ENCODE data around the gene ZFP82. TPM values are rescaled to one million over a fixed set of nuclear protein-coding genes. Genes with fewer than 3 reads are reported as not detected.

ZFP82 gene
- total and polyA plus RNA-seq, 4 donors, result 2.0 to 8.3 (median 4.9) TPM

GRCh38 chr19:36420961-36421748, 2.7 kb upstream of the ZFP82 start:
- no peak overlapping the region for H3K27ac ChIP-seq (ENCODE audit: low read depth in 1 of 2, low read length in 2 of 2)

GRCh38 chr19:36417752-36418286, 625 bp downstream of the ZFP82 start:
- Histone ChIP-seq H3K9me3 (ENCODE audit: control insufficient read depth, low read length) (no peaks in the 10 kb centered on the region), H3K4me1 (ENCODE audit: control insufficient read depth in 1 of 2, insufficient read depth in 2 of 2, low read length in 2 of 2) (no peaks in the 10 kb centered on the region), H3K36me3 (ENCODE audit: control insufficient read depth in 1 of 2, insufficient read depth in 2 of 2, low read length in 1 of 2) (peaks cover 0 to 2% of the 10 kb centered on the region in 2 donors), H3K27ac (ENCODE audit: low read depth in 1 of 2, low read length in 2 of 2) (peak overlapping the region in 1 of 2 donors; percentile 22), H3K27me3 (ENCODE audit: control insufficient read depth in 1 of 2, insufficient read depth in 2 of 2, low read length in 1 of 2) (no peaks in the 10 kb centered on the region), H3K4me3 (ENCODE audit: low read length in 2 of 2) (peak overlapping the region; percentile 46 to 83)
- intact Hi-C loops (cut with DNase I), result no loop called here
- ATAC-seq (ENCODE audit: low FRiP score), result no peak
- DNase-seq, result peak in 1 of 2 donors; percentile 41
- 10 to 20% methylated on average over 24 to 25 of the region's 25 CpGs for WGBS, 2 donors

More at GRCh38 chr19:36420961-36421748, 2.7 kb upstream of the ZFP82 start:
- Histone ChIP-seq H3K4me1 (ENCODE audit: control insufficient read depth in 1 of 2, insufficient read depth in 2 of 2, low read length in 2 of 2) (no peaks in the 10 kb centered on the region), H3K4me3 (ENCODE audit: low read length in 2 of 2) (peak overlapping the region; percentile 19 to 31), H3K9me3 (ENCODE audit: control insufficient read depth, low read length) (peaks cover 1% of the 10 kb centered on the region), H3K36me3 (ENCODE audit: control insufficient read depth in 1 of 2, insufficient read depth in 2 of 2, low read length in 1 of 2) (no peaks in the 10 kb centered on the region), H3K27me3 (ENCODE audit: control insufficient read depth in 1 of 2, insufficient read depth in 2 of 2, low read length in 1 of 2) (no peaks in the 10 kb centered on the region)
- peak; percentile 51 to 75 for DNase-seq
- ATAC-seq (ENCODE audit: low FRiP score), result peak; percentile 57
- intact Hi-C loops (cut with DNase I), result loop anchor here in 1 of 2 donors (5.0 kb wide), 1 partner anchor 66 kb away; the partner anchor contains the start of gene ZNF566
- 2 to 3% methylated on average over 60 to 61 of the region's 61 CpGs for WGBS, 2 donors

DNA sequence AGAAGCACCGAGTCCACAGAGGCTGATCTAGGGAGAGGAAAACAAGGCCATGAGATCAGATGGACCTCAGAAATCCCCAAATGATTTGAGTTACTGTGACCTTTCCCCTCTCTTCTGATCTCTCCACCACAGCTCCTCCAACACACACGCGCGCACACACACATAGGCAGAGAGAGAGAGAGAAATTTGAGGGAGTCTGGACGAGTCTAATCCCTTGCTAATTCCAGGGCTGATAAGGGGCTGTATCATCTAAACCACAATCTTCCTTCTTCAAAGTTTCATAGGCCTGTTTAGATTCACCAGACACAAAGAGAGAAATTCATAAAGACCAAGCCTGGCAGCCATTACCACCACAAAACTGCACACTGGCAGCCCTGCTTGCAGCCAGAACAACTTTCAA, 8.6 kb downstream of the ZFP82 start:
- DNase-seq, result no peak
- H3K4me1 ChIP-seq (ENCODE audit: control insufficient read depth in 1 of 2, insufficient read depth in 2 of 2, low read length in 2 of 2), result no peaks in the 10 kb centered on the region
- peaks cover 2% of the 10 kb centered on the region for H3K9me3 ChIP-seq (ENCODE audit: control insufficient read depth, low read length)
- WGBS, 2 donors, result 91 to 95% methylated on average over 5 of the region's 5 CpGs
- ATAC-seq (ENCODE audit: low FRiP score), result no peak
- intact Hi-C loops (cut with DNase I), result no loop called here
- H3K36me3 ChIP-seq (ENCODE audit: control insufficient read depth in 1 of 2, insufficient read depth in 2 of 2, low read length in 1 of 2), result peaks cover 6 to 12% of the 10 kb centered on the region in 2 donors
- no peaks in the 10 kb centered on the region for H3K27me3 ChIP-seq (ENCODE audit: control insufficient read depth in 1 of 2, insufficient read depth in 2 of 2, low read length in 1 of 2)
- H3K27ac ChIP-seq (ENCODE audit: low read depth in 1 of 2, low read length in 2 of 2), result no peak overlapping the region
- no peak overlapping the region for H3K4me3 ChIP-seq (ENCODE audit: low read length in 2 of 2)

- H3K36me3 ChIP-seq (ENCODE audit: control insufficient read depth in 1 of 2, insufficient read depth in 2 of 2, low read length in 1 of 2), result peaks cover 12 to 16% of the 10 kb centered on the region in 2 donors
- ATAC-seq (ENCODE audit: low FRiP score), result no peak
- intact Hi-C loops (cut with DNase I), result no loop called here
Measured at GRCh38 chr19:36408101-36408500, 10.3 kb downstream of the ZFP82 start.

DNA sequence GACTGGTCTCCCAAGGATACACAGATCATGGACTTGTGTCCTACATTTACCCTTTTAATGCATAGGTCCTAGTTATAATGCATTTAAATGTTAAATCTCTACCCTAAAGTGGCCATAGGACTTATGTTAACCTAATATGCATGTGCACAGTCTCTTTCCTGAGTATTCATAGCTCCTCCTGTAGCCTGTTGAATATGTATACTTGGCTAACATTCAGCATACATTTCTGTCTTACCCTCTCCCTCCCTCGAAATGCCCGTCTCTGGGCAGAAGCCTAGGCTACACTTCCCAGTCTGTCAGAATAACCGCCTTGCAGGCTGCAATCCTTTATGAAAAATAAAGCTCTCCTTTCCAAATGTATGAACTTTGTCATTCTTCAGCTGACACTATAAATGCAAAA, 13.9 kb downstream of the ZFP82 start:
- 96 to 97% methylated on average over 3 of the region's 3 CpGs for WGBS, 2 donors
- peaks cover 14 to 21% of the 10 kb centered on the region in 2 donors for H3K36me3 ChIP-seq (ENCODE audit: control insufficient read depth in 1 of 2, insufficient read depth in 2 of 2, low read length in 1 of 2)
- H3K27ac ChIP-seq (ENCODE audit: low read depth in 1 of 2, low read length in 2 of 2), result no peak overlapping the region
- H3K27me3 ChIP-seq (ENCODE audit: control insufficient read depth in 1 of 2, insufficient read depth in 2 of 2, low read length in 1 of 2), result no peaks in the 10 kb centered on the region
- DNase-seq (no peak), ATAC-seq (ENCODE audit: low FRiP score) (no peak)
- no peak overlapping the region for H3K4me3 ChIP-seq (ENCODE audit: low read length in 2 of 2)
- intact Hi-C loops (cut with DNase I), result no loop called here
- H3K9me3 ChIP-seq (ENCODE audit: control insufficient read depth, low read length), result peaks cover 9% of the 10 kb centered on the region
- no peaks in the 10 kb centered on the region for H3K4me1 ChIP-seq (ENCODE audit: control insufficient read depth in 1 of 2, insufficient read depth in 2 of 2, low read length in 2 of 2)

More at GRCh38 chr19:36408101-36408500, 10.3 kb downstream of the ZFP82 start:
- no peak overlapping the region for H3K27ac ChIP-seq (ENCODE audit: low read depth in 1 of 2, low read length in 2 of 2)
- no peaks in the 10 kb centered on the region for H3K27me3 ChIP-seq (ENCODE audit: control insufficient read depth in 1 of 2, insufficient read depth in 2 of 2, low read length in 1 of 2)
- WGBS, 2 donors, result 99% methylated on average over 3 of the region's 3 CpGs
- no peak overlapping the region for H3K4me3 ChIP-seq (ENCODE audit: low read length in 2 of 2)
- peaks cover 6% of the 10 kb centered on the region for H3K9me3 ChIP-seq (ENCODE audit: control insufficient read depth, low read length)
- no peaks in the 10 kb centered on the region for H3K4me1 ChIP-seq (ENCODE audit: control insufficient read depth in 1 of 2, insufficient read depth in 2 of 2, low read length in 2 of 2)
- DNase-seq, result no peak

- DNase-seq, result no peak
- Histone ChIP-seq H3K4me3 (ENCODE audit: low read length in 2 of 2) (no peak overlapping the region), H3K36me3 (ENCODE audit: control insufficient read depth in 1 of 2, insufficient read depth in 2 of 2, low read length in 1 of 2) (peaks cover 19 to 21% of the 10 kb centered on the region in 2 donors), H3K9me3 (ENCODE audit: control insufficient read depth, low read length) (peaks cover 17% of the 10 kb centered on the region), H3K27ac (ENCODE audit: low read depth in 1 of 2, low read length in 2 of 2) (no peak overlapping the region), H3K4me1 (ENCODE audit: control insufficient read depth in 1 of 2, insufficient read depth in 2 of 2, low read length in 2 of 2) (no peaks in the 10 kb centered on the region), H3K27me3 (ENCODE audit: control insufficient read depth in 1 of 2, insufficient read depth in 2 of 2, low read length in 1 of 2) (no peaks in the 10 kb centered on the region)
- intact Hi-C loops (cut with DNase I), result no loop called here
- 89 to 98% methylated on average over 7 of the region's 7 CpGs for WGBS, 2 donors
- no peak for ATAC-seq (ENCODE audit: low FRiP score)
Measured at GRCh38 chr19:36401475-36401874, 17.0 kb downstream of the ZFP82 start.

DNA sequence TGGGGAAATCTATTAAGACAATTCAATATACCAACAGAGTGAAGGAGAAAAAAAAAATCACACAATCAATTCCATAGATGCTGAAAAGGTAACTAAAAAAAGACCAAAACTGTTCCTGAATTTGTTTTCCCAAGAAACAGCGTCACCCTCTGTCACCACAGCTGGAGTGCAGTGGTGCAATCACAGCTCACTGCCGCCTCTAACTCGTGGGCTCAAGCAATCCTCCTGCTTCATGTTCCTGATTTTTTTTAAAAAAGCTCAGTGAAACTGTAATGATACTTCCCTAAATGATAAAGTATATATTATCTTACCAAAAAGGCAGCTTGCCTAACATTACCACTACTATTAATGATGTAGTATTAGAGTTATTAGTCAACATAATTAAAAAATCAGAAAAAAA, 19.9 kb downstream of the ZFP82 start:
- H3K4me1 ChIP-seq (ENCODE audit: control insufficient read depth in 1 of 2, insufficient read depth in 2 of 2, low read length in 2 of 2), result no peaks in the 10 kb centered on the region
- no peak overlapping the region for H3K4me3 ChIP-seq (ENCODE audit: low read length in 2 of 2)
- no peaks in the 10 kb centered on the region for H3K27me3 ChIP-seq (ENCODE audit: control insufficient read depth in 1 of 2, insufficient read depth in 2 of 2, low read length in 1 of 2)
- ATAC-seq (ENCODE audit: low FRiP score) (no peak), DNase-seq (no peak)
- 97% methylated on average over 3 of the region's 3 CpGs for WGBS, 2 donors
- H3K9me3 ChIP-seq (ENCODE audit: control insufficient read depth, low read length), result peaks cover 20% of the 10 kb centered on the region
- intact Hi-C loops (cut with DNase I), result no loop called here
- peaks cover 16 to 25% of the 10 kb centered on the region in 2 donors for H3K36me3 ChIP-seq (ENCODE audit: control insufficient read depth in 1 of 2, insufficient read depth in 2 of 2, low read length in 1 of 2)
- no peak overlapping the region for H3K27ac ChIP-seq (ENCODE audit: low read depth in 1 of 2, low read length in 2 of 2)

- Histone ChIP-seq H3K27ac (ENCODE audit: low read depth in 1 of 2, low read length in 2 of 2) (no peak overlapping the region), H3K36me3 (ENCODE audit: control insufficient read depth in 1 of 2, insufficient read depth in 2 of 2, low read length in 1 of 2) (peaks cover 18 to 27% of the 10 kb centered on the region in 2 donors), H3K4me3 (ENCODE audit: low read length in 2 of 2) (peak overlapping the region; percentile 14 to 18), H3K27me3 (ENCODE audit: control insufficient read depth in 1 of 2, insufficient read depth in 2 of 2, low read length in 1 of 2) (no peaks in the 10 kb centered on the region), H3K9me3 (ENCODE audit: control insufficient read depth, low read length) (peaks cover 32% of the 10 kb centered on the region), H3K4me1 (ENCODE audit: control insufficient read depth in 1 of 2, insufficient read depth in 2 of 2, low read length in 2 of 2) (no peaks in the 10 kb centered on the region)
- 98% methylated on average over 11 of the region's 11 CpGs for WGBS, 2 donors
- intact Hi-C loops (cut with DNase I), result no loop called here
- no peak for DNase-seq
- no peak for ATAC-seq (ENCODE audit: low FRiP score)
Measured at GRCh38 chr19:36392916-36393673, 25.3 kb downstream of the ZFP82 start.

All from aorta (tissue), 5 donors.